HepG2 (cell line): Measurements from ENCODE around the gene AGRP. TPM values are rescaled to one million over a fixed set of nuclear protein-coding genes. Genes with fewer than 3 reads are reported as not detected.
A peak's percentile ranks its signal among the peaks of the same experiment; 100 is the strongest.

ENCODE experiments used
- BRCA1 ChIP-seq: sonication (generic); formaldehyde crosslinking; IDR thresholded peaks from 2 replicates; pipeline ENCODE4 v1.4.0; 2020; ENCODE audit warnings: missing genetic modification reagents
- EZH2 ChIP-seq: conservative IDR thresholded peaks from 2 replicates; pipeline ENCODE4 v1.6.1; 2012; ENCODE audit warnings: mild to moderate bottlenecking, low read depth, low read length, moderate library complexity
- KDM5A ChIP-seq: fragments of 200-600 bp; sonication (generic); IDR thresholded peaks from 2 replicates; pipeline ENCODE4 v1.7.0; 2018; ENCODE audit warnings: antibody characterized with exemption, mild to moderate bottlenecking, low read length, borderline replicate concordance
- MAFF ChIP-seq: IDR thresholded peaks from 2 replicates; pipeline ENCODE4 v1.6.1; 2011; ENCODE audit warnings: low read depth, low read length, improper control_type of control experiment
- RBAK ChIP-seq: sonication (generic); formaldehyde crosslinking; IDR thresholded peaks from 2 replicates; pipeline ENCODE4 v1.5.1; 2020; ENCODE audit warnings: mild to moderate bottlenecking, missing genetic modification reagents
- SOX5 ChIP-seq: IDR thresholded peaks from 2 replicates; pipeline ENCODE4 v1.6.1; 2016; ENCODE audit warnings: borderline replicate concordance
- SP140L ChIP-seq: sonication (generic); formaldehyde crosslinking; IDR thresholded peaks from 2 replicates; pipeline ENCODE4 v1.4.0; 2020; ENCODE audit warnings: missing genetic modification reagents, borderline replicate concordance
- TAF15 ChIP-seq: fragments of 200-400 bp; formaldehyde crosslinking; IDR thresholded peaks from one replicate; pipeline ENCODE4 v1.6.1; 2018; ENCODE audit warnings: mild to moderate bottlenecking, low read depth, low read length; ENCODE audit not compliant: poor library complexity, severe bottlenecking
- ZBTB7B ChIP-seq: sonication (generic); formaldehyde crosslinking; IDR thresholded peaks from 2 replicates; pipeline ENCODE4 v1.4.0; 2020; ENCODE audit warnings: missing genetic modification reagents
- ZNF501 ChIP-seq: sonication (generic); formaldehyde crosslinking; IDR thresholded peaks from 2 replicates; pipeline ENCODE4 v1.5.1; 2020; ENCODE audit warnings: mild to moderate bottlenecking, moderate library complexity, missing genetic modification reagents
- ZNF567 ChIP-seq: sonication (generic); formaldehyde crosslinking; IDR thresholded peaks from 2 replicates; pipeline ENCODE4 v1.8.1; 2023; ENCODE audit warnings: mild to moderate bottlenecking, missing genetic modification reagents, borderline replicate concordance
- ZNF703 ChIP-seq: sonication (generic); formaldehyde crosslinking; IDR thresholded peaks from 2 replicates; pipeline ENCODE4 v1.5.1; 2020; ENCODE audit warnings: missing genetic modification reagents, mild to moderate bottlenecking, moderate library complexity, borderline replicate concordance
- ZNF724P ChIP-seq: sonication (generic); formaldehyde crosslinking; IDR thresholded peaks from 2 replicates; pipeline ENCODE4 v1.8.0; 2022; ENCODE audit warnings: missing genetic modification reagents, borderline replicate concordance
- ZNF772 ChIP-seq: sonication (generic); formaldehyde crosslinking; IDR thresholded peaks from 2 replicates; pipeline ENCODE4 v1.5.0; 2020; ENCODE audit warnings: mild to moderate bottlenecking, missing genetic modification reagents
- ZNF777 ChIP-seq: sonication (generic); formaldehyde crosslinking; IDR thresholded peaks from 2 replicates; pipeline ENCODE4 v1.4.0; 2020; ENCODE audit warnings: missing genetic modification reagents
- polyA plus RNA-seq, 8 experiments: library from polyadenylated mRNA; depleted of rRNA in 3 of 8; stranded (reverse) in 7 of 8; unstranded in 1 of 8; fragments of >200 nt; fragmentation: Illumina TruSeq in 4 of 8; extraction: Trizol in 4 of 8; gene quantifications; 2 replicates each; pipeline versions ENCODE4 v1.2.1 to v1.2.3, GENCODE V29; 2011 to 2016; ENCODE audit warnings: low read depth in 4 of 8, missing spikeins in 1 of 8, mixed read lengths in 1 of 8; ENCODE audit not compliant: insufficient read depth in 1 of 8
- total RNA-seq, 5 experiments: library from RNA; depleted of rRNA; stranded (reverse); fragments of >200 nt; fragmentation: Illumina TruSeq; extraction: Trizol; gene quantifications; 2 replicates each; pipeline ENCODE4 v1.2.3, GENCODE V29; 2016; ENCODE audit warnings: low read depth in 1 of 5
- TF ChIP-seq, protein P1 (sequence below): sonication (generic); formaldehyde crosslinking; IDR thresholded peaks from 2 replicates; pipeline ENCODE4 v1.4.0; 2020; ENCODE audit warnings: missing genetic modification reagents
- TF ChIP-seq, protein P2 (sequence below): sonication (generic); formaldehyde crosslinking; IDR thresholded peaks from 2 replicates; pipeline ENCODE4 v1.5.0; 2020; ENCODE audit warnings: missing genetic modification reagents, mild to moderate bottlenecking, borderline replicate concordance
- TF ChIP-seq, protein P3 (sequence below): sonication (generic); formaldehyde crosslinking; IDR thresholded peaks from 2 replicates; pipeline ENCODE4 v1.5.1; 2020; ENCODE audit warnings: mild to moderate bottlenecking, moderate library complexity, missing genetic modification reagents
- TF ChIP-seq, protein P4 (sequence below): sonication (generic); IDR thresholded peaks from 2 replicates; pipeline ENCODE4 v1.6.1; 2016; ENCODE audit warnings: low read depth, borderline replicate concordance
- TF ChIP-seq, protein P5 (sequence below): sonication (generic); formaldehyde crosslinking; IDR thresholded peaks from 2 replicates; pipeline ENCODE4 v1.4.0; 2020; ENCODE audit warnings: low read depth, mild to moderate bottlenecking, missing genetic modification reagents
- TF ChIP-seq, protein P6 (sequence below): sonication (generic); formaldehyde crosslinking; IDR thresholded peaks from 2 replicates; pipeline ENCODE4 v1.4.0; 2020; ENCODE audit warnings: missing genetic modification reagents

Gene AGRP
- total and polyA plus RNA-seq, 2 of the 13 experiments (the other 11 are each of a cell fraction or from before 2014, with no cell fraction given), result not detected

DNA sequence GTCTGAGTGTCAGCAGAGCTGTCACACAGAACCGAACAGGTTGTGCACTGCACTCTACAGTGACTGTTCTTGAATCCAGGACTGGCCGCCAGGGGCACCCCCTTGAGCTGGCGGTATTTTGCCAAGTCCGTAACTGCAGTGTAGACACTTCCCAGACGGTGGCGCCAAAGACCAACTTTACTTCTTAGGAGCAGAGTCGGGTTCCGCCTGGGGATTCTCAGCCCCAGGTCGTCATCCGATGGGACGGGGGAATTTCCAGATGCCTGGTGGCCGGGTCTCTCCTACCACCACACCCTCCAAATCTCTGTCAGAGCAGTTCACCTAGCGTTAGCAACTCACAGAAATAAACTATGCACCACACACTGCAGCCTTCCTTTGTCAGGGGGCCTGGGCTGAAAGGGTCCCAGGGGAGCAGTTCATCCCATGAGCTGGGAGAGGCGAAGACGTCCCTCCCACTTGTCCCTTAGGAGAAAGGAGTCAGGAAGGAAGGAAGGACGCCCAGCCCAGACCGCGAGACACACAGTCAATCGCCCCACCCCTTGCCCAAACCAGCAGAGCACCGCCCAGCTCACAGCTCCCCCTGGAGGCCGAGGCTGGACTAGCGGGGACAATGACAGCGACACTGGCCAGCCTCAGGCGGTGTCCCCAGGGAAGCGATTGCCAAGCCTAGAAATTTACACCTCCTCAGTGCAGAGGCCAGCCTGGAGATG is 37.9 kb upstream of the AGRP start (continued):
- TF ChIP-seq MAFF (peak; percentile 55; the same call in 1 of the 2 replicates), RBAK (CRISPR knock-in tag) (0 out of 2 replicates have a peak, but pooled peaks have one; percentile 49), ZBTB7B (peak; percentile 58), ZNF567 (CRISPR knock-in tag) (0 out of 2 replicates have a peak, but pooled peaks have one; percentile 29), ZNF724P (CRISPR knock-in tag) (no peak), SP140L (no peak), EZH2 (no peak), BRCA1 (CRISPR knock-in tag) (0 out of 2 replicates have a peak, but pooled peaks have one; percentile 44), TAF15 (no peak), ZNF703 (CRISPR knock-in tag) (no peak), ZNF777 (CRISPR knock-in tag) (peak; percentile 84), SOX5 (CRISPR knock-in tag) (peak; percentile 19; the same call in 1 of the 2 replicates), ZNF501 (CRISPR knock-in tag) (peak; percentile 97), ZNF772 (CRISPR knock-in tag) (no peak), KDM5A (peak; percentile 63; the same call in 1 of the 2 replicates)
- TF ChIP-seq, protein P1, sequence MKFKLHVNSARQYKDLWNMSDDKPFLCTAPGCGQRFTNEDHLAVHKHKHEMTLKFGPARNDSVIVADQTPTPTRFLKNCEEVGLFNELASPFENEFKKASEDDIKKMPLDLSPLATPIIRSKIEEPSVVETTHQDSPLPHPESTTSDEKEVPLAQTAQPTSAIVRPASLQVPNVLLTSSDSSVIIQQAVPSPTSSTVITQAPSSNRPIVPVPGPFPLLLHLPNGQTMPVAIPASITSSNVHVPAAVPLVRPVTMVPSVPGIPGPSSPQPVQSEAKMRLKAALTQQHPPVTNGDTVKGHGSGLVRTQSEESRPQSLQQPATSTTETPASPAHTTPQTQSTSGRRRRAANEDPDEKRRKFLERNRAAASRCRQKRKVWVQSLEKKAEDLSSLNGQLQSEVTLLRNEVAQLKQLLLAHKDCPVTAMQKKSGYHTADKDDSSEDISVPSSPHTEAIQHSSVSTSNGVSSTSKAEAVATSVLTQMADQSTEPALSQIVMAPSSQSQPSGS, result peak; percentile 42; the same call in 1 of the 2 replicates
- TF ChIP-seq, protein P2, sequence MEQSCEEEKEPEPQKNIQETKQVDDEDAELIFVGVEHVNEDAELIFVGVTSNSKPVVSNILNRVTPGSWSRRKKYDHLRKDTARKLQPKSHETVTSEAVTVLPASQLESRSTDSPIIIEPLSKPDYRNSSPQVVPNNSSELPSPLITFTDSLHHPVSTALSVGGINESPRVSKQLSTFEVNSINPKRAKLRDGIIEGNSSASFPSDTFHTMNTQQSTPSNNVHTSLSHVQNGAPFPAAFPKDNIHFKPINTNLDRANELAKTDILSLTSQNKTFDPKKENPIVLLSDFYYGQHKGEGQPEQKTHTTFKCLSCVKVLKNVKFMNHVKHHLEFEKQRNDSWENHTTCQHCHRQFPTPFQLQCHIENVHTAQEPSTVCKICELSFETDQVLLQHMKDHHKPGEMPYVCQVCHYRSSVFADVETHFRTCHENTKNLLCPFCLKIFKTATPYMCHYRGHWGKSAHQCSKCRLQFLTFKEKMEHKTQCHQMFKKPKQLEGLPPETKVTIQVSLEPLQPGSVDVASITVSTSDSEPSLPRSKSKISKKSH (CRISPR knock-in tag), result no peak
- TF ChIP-seq, protein P3, sequence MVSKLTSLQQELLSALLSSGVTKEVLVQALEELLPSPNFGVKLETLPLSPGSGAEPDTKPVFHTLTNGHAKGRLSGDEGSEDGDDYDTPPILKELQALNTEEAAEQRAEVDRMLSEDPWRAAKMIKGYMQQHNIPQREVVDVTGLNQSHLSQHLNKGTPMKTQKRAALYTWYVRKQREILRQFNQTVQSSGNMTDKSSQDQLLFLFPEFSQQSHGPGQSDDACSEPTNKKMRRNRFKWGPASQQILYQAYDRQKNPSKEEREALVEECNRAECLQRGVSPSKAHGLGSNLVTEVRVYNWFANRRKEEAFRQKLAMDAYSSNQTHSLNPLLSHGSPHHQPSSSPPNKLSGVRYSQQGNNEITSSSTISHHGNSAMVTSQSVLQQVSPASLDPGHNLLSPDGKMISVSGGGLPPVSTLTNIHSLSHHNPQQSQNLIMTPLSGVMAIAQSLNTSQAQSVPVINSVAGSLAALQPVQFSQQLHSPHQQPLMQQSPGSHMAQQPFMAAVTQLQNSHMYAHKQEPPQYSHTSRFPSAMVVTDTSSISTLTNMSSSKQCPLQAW (CRISPR knock-in tag), result peak; percentile 80; the same call in 1 of the 2 replicates
- TF ChIP-seq, protein P4, sequence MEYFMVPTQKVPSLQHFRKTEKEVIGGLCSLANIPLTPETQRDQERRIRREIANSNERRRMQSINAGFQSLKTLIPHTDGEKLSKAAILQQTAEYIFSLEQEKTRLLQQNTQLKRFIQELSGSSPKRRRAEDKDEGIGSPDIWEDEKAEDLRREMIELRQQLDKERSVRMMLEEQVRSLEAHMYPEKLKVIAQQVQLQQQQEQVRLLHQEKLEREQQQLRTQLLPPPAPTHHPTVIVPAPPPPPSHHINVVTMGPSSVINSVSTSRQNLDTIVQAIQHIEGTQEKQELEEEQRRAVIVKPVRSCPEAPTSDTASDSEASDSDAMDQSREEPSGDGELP, result peak; percentile 21; the same call in 1 of the 2 replicates
- TF ChIP-seq, protein P5, sequence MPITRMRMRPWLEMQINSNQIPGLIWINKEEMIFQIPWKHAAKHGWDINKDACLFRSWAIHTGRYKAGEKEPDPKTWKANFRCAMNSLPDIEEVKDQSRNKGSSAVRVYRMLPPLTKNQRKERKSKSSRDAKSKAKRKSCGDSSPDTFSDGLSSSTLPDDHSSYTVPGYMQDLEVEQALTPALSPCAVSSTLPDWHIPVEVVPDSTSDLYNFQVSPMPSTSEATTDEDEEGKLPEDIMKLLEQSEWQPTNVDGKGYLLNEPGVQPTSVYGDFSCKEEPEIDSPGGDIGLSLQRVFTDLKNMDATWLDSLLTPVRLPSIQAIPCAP, result no peak
- TF ChIP-seq, protein P6, sequence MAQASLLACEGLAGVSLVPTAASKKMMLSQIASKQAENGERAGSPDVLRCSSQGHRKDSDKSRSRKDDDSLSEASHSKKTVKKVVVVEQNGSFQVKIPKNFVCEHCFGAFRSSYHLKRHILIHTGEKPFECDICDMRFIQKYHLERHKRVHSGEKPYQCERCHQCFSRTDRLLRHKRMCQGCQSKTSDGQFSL (CRISPR knock-in tag), result peak; percentile 51; the same call in 1 of the 2 replicates
